ENCODE results near the gene MYO3A.

GRCh38 chr10:26197248-26197647 is 263.2 kb downstream of the MYO3A start:
- TF ChIP-seq POLR2A (IDR thresholded peaks at IDR 0.05; ENCODE audit: extremely low read depth, insufficient read length) (no peak), CTCF (IDR thresholded peaks at IDR 0.05; ENCODE audit: low read depth, low read length) (no peak)
